Gastrocnemius medialis (tissue), 4 donors: ENCODE results near the gene GRAMD2B. TPM values are rescaled to one million over a fixed set of nuclear protein-coding genes. Genes with fewer than 3 reads are reported as not detected.

Source experiments
- ATAC-seq, 2 donors: fragments of 150-250 bp; one replicate each; pipeline ENCODE4 v1.9.1; 2016
- DNase-seq, 2 donors: peaks; one replicate each; pipeline ENCODE4 v3.0.0-alpha.2; 2019
- H3K27ac ChIP-seq, 4 donors: fragments of 200-600 bp; sonication (generic); 1 replicate in 1 of 4; 2 replicates in 3 of 4; pipeline ENCODE4 v1.5.1; 2016 to 2018; ENCODE audit warnings: mild to moderate bottlenecking in 2 of 4, moderate library complexity in 1 of 4
- H3K27me3 ChIP-seq, 3 donors: fragments of 200-600 bp; sonication (generic) in 2 of 3; 1 replicate in 1 of 3; 2 replicates in 2 of 3; pipeline versions ENCODE4 v1.5.1 to v1.6.0; 2016 to 2019; ENCODE audit warnings: mild to moderate bottlenecking in 1 of 3, moderate library complexity in 1 of 3
- H3K36me3 ChIP-seq, 2 donors: fragments of 200-600 bp; sonication (generic) in 1 of 2; one replicate each; pipeline ENCODE4 v1.5.1; 2017 to 2018
- H3K4me1 ChIP-seq, 2 donors: fragments of 200-600 bp; sonication (generic) in 1 of 2; one replicate each; pipeline ENCODE4 v1.5.1; 2016 to 2017; ENCODE audit warnings: mild to moderate bottlenecking in 2 of 2
- H3K4me3 ChIP-seq, 4 donors: fragments of 200-600 bp; sonication (generic) in 3 of 4; 1 replicate in 1 of 4; 2 replicates in 3 of 4; pipeline ENCODE4 v1.5.1; 2016 to 2019; ENCODE audit warnings: mild to moderate bottlenecking in 2 of 4
- H3K9me3 ChIP-seq, 3 donors: fragments of 200-600 bp; sonication (generic) in 2 of 3; 1 replicate in 1 of 3; 2 replicates in 2 of 3; pipeline ENCODE4 v1.5.1; 2016 to 2019
- POLR2A ChIP-seq, 2 donors: fragments of 450-650 bp; IDR thresholded peaks; one replicate each; pipeline ENCODE4 v1.6.1; 2017; ENCODE audit warnings: antibody characterized with exemption in 2 of 2, mild to moderate bottlenecking in 2 of 2, moderate library complexity in 2 of 2
- in situ Hi-C, 4 donors: fragments of 200-750 bp; cut with MboI; loops; one replicate each; pipeline versions ENCODE4 v1.15.0 to v1.8.0; 2017; ENCODE audit warnings: low sequenced_read_pairs in 4 of 4
- intact Hi-C: fragments of 100-400 bp; cut with DNase I; formaldehyde crosslinking; loops from one replicate; pipeline ENCODE4 v1.15.1; 2023; ENCODE audit warnings: low total_unique reads
- total RNA-seq, 4 donors: library from RNA; depleted of rRNA; stranded (reverse); fragments of >200 nt; gene quantifications; one replicate each; pipeline versions ENCODE4 v1.1.0 to v1.2.3, GENCODE V29; 2016
- TF ChIP-seq, protein P1 (sequence below), 5 experiments: fragments of 450-650 bp in 3 of 5; fragments of 200-600 bp in 2 of 5; sonication (generic) in 2 of 5; IDR thresholded peaks in 4 of 5; conservative IDR thresholded peaks in 1 of 5; 1 replicate in 4 of 5; 2 replicates in 1 of 5; pipeline ENCODE4 v1.5.1; 2016 to 2019; ENCODE audit warnings: antibody characterized with exemption in 5 of 5, mild to moderate bottlenecking in 3 of 5, moderate library complexity in 3 of 5

GRAMD2B gene
- total RNA-seq, 4 donors from 2014 or later = 4.6 to 10.4 (median 8.9) TPM

DNA sequence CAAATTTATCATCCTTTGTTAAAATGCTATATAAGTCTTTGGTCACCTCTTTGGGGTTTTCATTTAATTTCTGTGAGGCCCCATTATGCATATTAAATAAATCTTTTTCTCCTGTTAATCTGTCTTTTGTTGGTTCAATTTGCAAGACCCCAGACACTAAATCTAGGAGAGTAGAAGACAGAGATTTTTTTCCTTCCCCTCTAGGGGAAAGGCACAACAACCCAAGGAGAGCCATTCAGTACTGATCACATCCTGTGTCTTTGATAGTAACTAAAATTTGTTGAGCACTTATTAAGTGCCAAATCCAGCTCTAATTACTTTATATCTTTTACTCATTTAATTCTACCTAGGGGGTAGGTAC, 97.4 kb downstream of the GRAMD2B start:
- H3K9me3 ChIP-seq = no peaks in the 10 kb centered on the region
- in situ Hi-C loops (no loop called here), intact Hi-C loops (no loop called here)

DNA sequence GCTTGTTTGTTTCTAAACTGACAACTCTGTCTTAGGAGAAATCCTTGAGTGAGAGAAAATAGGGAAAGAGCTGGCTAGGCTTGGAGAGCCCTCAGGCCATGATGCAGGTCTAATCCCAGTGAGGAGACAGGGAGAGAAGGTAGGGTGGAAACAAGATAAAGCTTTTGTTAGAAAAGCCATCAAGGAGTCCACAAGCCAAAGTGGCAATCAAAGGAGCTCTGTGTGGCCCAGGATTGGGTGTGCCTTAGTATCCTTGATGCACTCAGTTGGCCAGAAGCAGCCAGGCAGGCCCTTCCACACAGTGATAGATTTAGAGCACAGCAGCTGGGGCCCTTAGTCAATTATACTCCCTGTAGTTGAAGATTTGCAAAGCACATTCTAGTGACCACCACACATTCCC, 97.9 kb downstream of the GRAMD2B start:
- Histone ChIP-seq H3K27ac (no peak overlapping the region), H3K9me3 (no peaks in the 10 kb centered on the region), H3K4me1 (peaks cover 0 to 13% of the 10 kb centered on the region in 2 donors), H3K4me3 (no peak overlapping the region), H3K27me3 (no peaks in the 10 kb centered on the region), H3K36me3 (no peaks in the 10 kb centered on the region)
- DNase-seq (no peak), ATAC-seq (no peak)
- no peak for TF ChIP-seq POLR2A (IDR thresholded peaks at IDR 0.05)
- TF ChIP-seq, protein P1, sequence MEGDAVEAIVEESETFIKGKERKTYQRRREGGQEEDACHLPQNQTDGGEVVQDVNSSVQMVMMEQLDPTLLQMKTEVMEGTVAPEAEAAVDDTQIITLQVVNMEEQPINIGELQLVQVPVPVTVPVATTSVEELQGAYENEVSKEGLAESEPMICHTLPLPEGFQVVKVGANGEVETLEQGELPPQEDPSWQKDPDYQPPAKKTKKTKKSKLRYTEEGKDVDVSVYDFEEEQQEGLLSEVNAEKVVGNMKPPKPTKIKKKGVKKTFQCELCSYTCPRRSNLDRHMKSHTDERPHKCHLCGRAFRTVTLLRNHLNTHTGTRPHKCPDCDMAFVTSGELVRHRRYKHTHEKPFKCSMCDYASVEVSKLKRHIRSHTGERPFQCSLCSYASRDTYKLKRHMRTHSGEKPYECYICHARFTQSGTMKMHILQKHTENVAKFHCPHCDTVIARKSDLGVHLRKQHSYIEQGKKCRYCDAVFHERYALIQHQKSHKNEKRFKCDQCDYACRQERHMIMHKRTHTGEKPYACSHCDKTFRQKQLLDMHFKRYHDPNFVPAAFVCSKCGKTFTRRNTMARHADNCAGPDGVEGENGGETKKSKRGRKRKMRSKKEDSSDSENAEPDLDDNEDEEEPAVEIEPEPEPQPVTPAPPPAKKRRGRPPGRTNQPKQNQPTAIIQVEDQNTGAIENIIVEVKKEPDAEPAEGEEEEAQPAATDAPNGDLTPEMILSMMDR (IDR thresholded peaks at IDR 0.05 in 4 of 5, conservative IDR thresholded peaks at IDR 0.05 in 1 of 5) = no peak
- intact Hi-C loops = no loop called here
- in situ Hi-C loops = no loop called here

More for the DNA sequence above, 97.4 kb downstream of the GRAMD2B start:
- no peak for TF ChIP-seq POLR2A (IDR thresholded peaks at IDR 0.05)
- TF ChIP-seq, protein P1 (IDR thresholded peaks at IDR 0.05 in 4 of 5, conservative IDR thresholded peaks at IDR 0.05 in 1 of 5) = no peak
- no peaks in the 10 kb centered on the region for H3K27me3 ChIP-seq
- peak overlapping the region in 3 of 4 donors; percentile 50 to 74 (median 63) for H3K27ac ChIP-seq
- no peak for ATAC-seq
- peaks cover 0 to 13% of the 10 kb centered on the region in 2 donors for H3K4me1 ChIP-seq
- no peak for DNase-seq
- no peaks in the 10 kb centered on the region for H3K36me3 ChIP-seq
- H3K4me3 ChIP-seq = no peak overlapping the region

DNA sequence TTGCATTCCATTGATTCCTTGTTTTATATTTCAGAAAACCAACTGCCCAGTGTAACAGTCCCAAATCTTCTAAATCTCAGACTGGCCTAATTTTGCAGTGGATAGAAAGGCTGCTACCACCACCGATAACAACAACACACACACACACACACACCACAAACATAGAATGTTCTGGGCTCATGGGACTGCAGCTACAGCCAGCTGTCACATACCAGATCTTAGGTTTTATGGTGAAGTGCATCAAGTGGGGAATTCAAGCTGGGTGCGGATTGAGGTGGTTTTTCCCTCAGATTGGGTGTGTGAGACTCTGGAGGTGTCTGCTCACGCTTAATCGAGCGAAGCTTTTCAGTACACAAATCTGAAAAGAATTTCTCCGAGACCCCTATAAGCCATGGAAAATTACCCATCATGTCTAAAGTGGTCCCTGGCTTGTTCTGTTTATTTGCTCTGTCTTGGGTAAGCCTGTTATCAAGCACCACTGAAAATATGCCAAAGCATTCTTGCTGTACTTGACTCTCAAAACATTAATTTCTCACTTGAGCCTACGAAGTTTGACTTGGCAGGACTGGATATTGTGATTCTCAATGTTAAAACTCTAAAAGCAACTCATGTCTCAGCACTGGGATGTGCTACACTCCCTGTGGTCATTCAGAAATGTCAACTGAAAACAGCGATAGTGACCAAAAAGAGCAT, 100.8 kb downstream of the GRAMD2B start:
- in situ Hi-C loops (no loop called here), intact Hi-C loops (no loop called here)
- no peaks in the 10 kb centered on the region for H3K9me3 ChIP-seq
- DNase-seq (no peak), ATAC-seq (no peak)
- H3K36me3 ChIP-seq = no peaks in the 10 kb centered on the region
- H3K4me3 ChIP-seq = no peak overlapping the region
- no peak overlapping the region for H3K27ac ChIP-seq
- no peak for TF ChIP-seq POLR2A (IDR thresholded peaks at IDR 0.05)
- TF ChIP-seq, protein P1 (IDR thresholded peaks at IDR 0.05 in 4 of 5, conservative IDR thresholded peaks at IDR 0.05 in 1 of 5) = no peak
- H3K4me1 ChIP-seq = peaks cover 0 to 13% of the 10 kb centered on the region in 2 donors
- H3K27me3 ChIP-seq = no peaks in the 10 kb centered on the region

DNA sequence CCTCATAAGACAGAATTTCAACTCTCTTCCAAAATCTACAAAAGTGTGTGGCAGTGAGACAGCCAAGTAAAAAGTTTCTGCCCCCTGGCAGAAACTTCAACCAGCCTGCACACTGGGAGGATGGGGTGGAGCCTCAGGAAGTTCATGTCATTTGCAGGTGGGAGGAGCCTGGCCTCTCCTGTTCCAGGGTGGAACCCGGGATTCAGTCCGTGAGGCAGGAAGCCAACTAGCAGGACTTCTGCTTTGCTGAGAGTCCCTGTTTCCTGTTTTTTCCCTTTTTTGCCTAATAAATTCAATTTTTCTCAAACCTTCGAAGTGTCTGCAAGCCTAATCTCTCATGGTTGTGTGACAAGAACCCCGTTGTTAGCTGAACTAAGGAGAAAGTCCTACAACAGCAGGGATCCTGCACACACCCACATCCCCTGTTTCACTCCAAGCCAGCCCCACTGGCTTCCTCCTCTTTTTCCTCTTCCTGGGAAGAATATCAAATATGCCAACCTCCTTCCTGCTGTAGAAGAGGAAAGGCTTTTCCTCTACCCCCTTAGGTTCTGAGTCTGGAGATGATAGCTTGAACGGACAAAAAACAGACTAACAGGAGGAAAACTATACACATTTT, 102.5 kb downstream of the GRAMD2B start:
- Histone ChIP-seq H3K27me3 (no peaks in the 10 kb centered on the region), H3K4me1 (peaks cover 0 to 4% of the 10 kb centered on the region in 2 donors), H3K36me3 (no peaks in the 10 kb centered on the region), H3K4me3 (no peak overlapping the region), H3K27ac (peak overlapping the region; percentile 30 to 65 (median 50)), H3K9me3 (no peaks in the 10 kb centered on the region)
- TF ChIP-seq, protein P1 (IDR thresholded peaks at IDR 0.05 in 4 of 5, conservative IDR thresholded peaks at IDR 0.05 in 1 of 5) = no peak
- peak; percentile 30 to 43 for TF ChIP-seq POLR2A (IDR thresholded peaks at IDR 0.05)
- in situ Hi-C loops (no loop called here), intact Hi-C loops (no loop called here)
- no peak for ATAC-seq
- DNase-seq = peak; percentile 45 to 69
